GM10266 (cell line): ENCODE data around the gene RTP3.

ENCODE experiments used
- DNase-seq: peaks from one replicate; pipeline ENCODE4 v3.0.0; 2012; ENCODE audit errors: extremely low spot score
- CTCF ChIP-seq: IDR thresholded peaks from 2 replicates; pipeline ENCODE4 v1.5.1; 2012; ENCODE audit warnings: mild to moderate bottlenecking, low read depth; ENCODE audit not compliant: control insufficient read depth, insufficient read depth; ENCODE audit errors: missing control alignments

RTP3 gene

GRCh38 chr3:46498916-46499519 is 1.2 kb downstream of the RTP3 start:
- TF ChIP-seq CTCF, result no peak
- DNase-seq, result no peak

- TF ChIP-seq CTCF, result no peak
- DNase-seq, result no peak
These were observed 3.2 kb downstream of the RTP3 start for GRCh38 chr3:46500656-46501635.

- no peak for DNase-seq
- no peak for TF ChIP-seq CTCF
These were observed 3.9 kb downstream of the RTP3 start for GRCh38 chr3:46501702-46502101.

GRCh38 chr3:46503200-46503874 is 5.6 kb downstream of the RTP3 start:
- no peak for TF ChIP-seq CTCF
- DNase-seq, result no peak

GRCh38 chr3:46504789-46505188 is 7.0 kb downstream of the RTP3 start:
- TF ChIP-seq CTCF, result no peak
- no peak for DNase-seq

GRCh38 chr3:46505953-46506352 is 8.2 kb downstream of the RTP3 start:
- DNase-seq, result no peak
- no peak for TF ChIP-seq CTCF
